Endodermal cell (in vitro differentiated cells): Measurements from ENCODE around the gene IL17RA. TPM values are rescaled to one million over a fixed set of nuclear protein-coding genes. Genes with fewer than 3 reads are reported as not detected.

ENCODE experiments used
- DNase-seq: peaks from one replicate; pipeline ENCODE4 v3.0.0-alpha.2; 2017
- H3K27ac ChIP-seq: 2 replicates; pipeline ENCODE4 v1.5.1; 2013; ENCODE audit warnings: mild to moderate bottlenecking, low read depth, low read length, moderate library complexity
- H3K27me3 ChIP-seq: 2 replicates; pipeline ENCODE4 v1.6.1; 2013; ENCODE audit warnings: mild to moderate bottlenecking, low read length, moderate library complexity; ENCODE audit not compliant: insufficient read depth, control insufficient read depth, poor library complexity, severe bottlenecking
- H3K36me3 ChIP-seq: 2 replicates; pipeline ENCODE4 v1.7.0; 2013; ENCODE audit warnings: mild to moderate bottlenecking, low read length, moderate library complexity; ENCODE audit not compliant: control insufficient read depth, insufficient read depth
- H3K4me1 ChIP-seq: one replicate; pipeline ENCODE4 v1.7.0; 2013; ENCODE audit warnings: low read length; ENCODE audit not compliant: control insufficient read depth, insufficient read depth
- H3K4me3 ChIP-seq: 2 replicates; pipeline ENCODE4 v1.5.1; 2013; ENCODE audit warnings: mild to moderate bottlenecking, low read length, moderate library complexity
- H3K9ac ChIP-seq: 2 replicates; pipeline ENCODE4 v1.6.1; 2013; ENCODE audit warnings: mild to moderate bottlenecking, low read length, moderate library complexity; ENCODE audit not compliant: poor library complexity, severe bottlenecking; ENCODE audit errors: extremely low read depth
- H3K9me3 ChIP-seq: 2 replicates; pipeline ENCODE4 v1.6.1; 2013; ENCODE audit warnings: mild to moderate bottlenecking, low read length, moderate library complexity; ENCODE audit not compliant: control insufficient read depth
- H3K27ac Mint-ChIP-seq: 2 replicates; pipeline ENCODE4 v1.8.0; 2020; ENCODE audit warnings: mixed read lengths
- H3K27me3 Mint-ChIP-seq: 2 replicates; pipeline ENCODE4 v1.8.0; 2021; ENCODE audit warnings: mild to moderate bottlenecking, mixed read lengths; ENCODE audit not compliant: insufficient read depth
- H3K36me3 Mint-ChIP-seq: 2 replicates; pipeline ENCODE4 v1.8.0; 2020; ENCODE audit warnings: low read depth, mixed read lengths
- H3K4me1 Mint-ChIP-seq: 2 replicates; pipeline ENCODE4 v1.8.0; 2020; ENCODE audit warnings: mixed read lengths
- H3K4me3 Mint-ChIP-seq: 2 replicates; pipeline ENCODE4 v1.8.0; 2020; ENCODE audit warnings: mild to moderate bottlenecking, moderate library complexity, mixed read lengths
- H3K9me3 Mint-ChIP-seq: 2 replicates; pipeline ENCODE4 v1.8.0; 2020; ENCODE audit warnings: mild to moderate bottlenecking, mixed read lengths
- CTCF ChIP-seq: fragments of 200-600 bp; sonication (generic); conservative IDR thresholded peaks from 2 replicates; pipeline ENCODE4 v1.5.0; 2021; ENCODE audit warnings: antibody characterized with exemption, mild to moderate bottlenecking
- WGBS, 2 experiments: methylation state at CpG; one replicate each; pipeline versions ENCODE4 v1.1.5 to v1.1.7; 2013; ENCODE audit warnings: missing lambda C conversion rate in 2 of 2, mixed read lengths in 1 of 2; ENCODE audit not compliant: insufficient coverage in 1 of 2, insufficient read length in 1 of 2; 5-methylcytosine and 5-hydroxymethylcytosine counted together
- total RNA-seq, 2 donors: library from RNA; stranded (reverse); fragmentation: NEBNext Ultra II Directional in 1 of 2; extraction: Animal tissue kit (Norgen Biotek cat#: 25700) in 1 of 2; gene quantifications; 2 replicates in 1 of 2; 3 replicates in 1 of 2; pipeline ENCODE4 v1.2.1, GENCODE V29; 2021

The IL17RA gene
- total RNA-seq, 2 donors from 2014 or later: 14.8 to 16.0 TPM

DNA sequence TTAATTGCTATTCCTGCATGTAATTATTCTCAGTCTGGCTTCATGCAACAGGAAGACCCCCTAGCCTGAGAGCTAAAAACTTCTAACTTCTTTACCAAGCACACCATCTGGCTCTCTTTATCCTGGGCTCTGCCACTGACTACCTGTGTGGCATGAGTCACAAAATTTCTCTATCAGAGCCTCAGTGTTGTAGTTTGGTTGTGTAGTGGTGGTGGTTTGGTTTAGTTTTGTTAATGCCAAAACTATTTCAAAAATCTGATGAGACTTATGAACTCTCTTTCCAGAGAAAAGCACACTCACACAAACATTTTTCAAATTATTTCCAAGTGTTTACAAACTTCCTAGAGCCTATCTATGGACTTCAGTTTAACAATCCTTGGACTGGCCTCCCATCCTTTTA, 7.5 kb upstream of the IL17RA start:
- Mint-ChIP-seq H3K9me3 (no peaks in the 10 kb centered on the region), H3K27ac (no peak overlapping the region), H3K27me3 (no peaks in the 10 kb centered on the region), H3K4me3 (no peak overlapping the region), H3K4me1 (no peaks in the 10 kb centered on the region), H3K36me3 (no peaks in the 10 kb centered on the region)
- Histone ChIP-seq H3K27ac (no peak overlapping the region), H3K36me3 (no peaks in the 10 kb centered on the region), H3K9ac (no peak overlapping the region), H3K4me3 (no peak overlapping the region), H3K27me3 (no peaks in the 10 kb centered on the region), H3K9me3 (no peaks in the 10 kb centered on the region), H3K4me1 (no peaks in the 10 kb centered on the region)
- no peak for DNase-seq
- no peak for TF ChIP-seq CTCF

DNA sequence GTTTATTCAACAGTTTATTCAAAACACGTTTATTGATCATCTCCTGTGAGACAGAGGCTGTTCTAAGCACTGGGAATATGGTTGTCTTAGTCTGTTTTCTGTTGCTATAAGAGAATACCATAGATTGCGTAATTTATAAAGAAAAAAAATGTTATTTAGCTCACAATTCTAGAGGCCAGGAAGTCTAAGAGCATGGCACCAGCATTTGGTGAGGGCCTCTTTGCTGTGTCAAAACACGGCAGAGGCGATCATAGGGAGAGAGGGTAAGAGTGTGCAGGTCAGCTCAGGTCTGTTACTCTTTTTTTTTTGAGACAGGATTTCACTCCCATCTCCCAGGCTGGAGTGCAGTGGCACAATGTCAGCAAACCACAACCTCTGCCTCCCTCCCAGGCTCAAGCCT, 5.2 kb upstream of the IL17RA start:
- no peak overlapping the region for H3K27ac Mint-ChIP-seq
- no peaks in the 10 kb centered on the region for H3K4me1 Mint-ChIP-seq

GRCh38 chr22:17083255-17083654, 1.5 kb upstream of the IL17RA start:
- Histone ChIP-seq H3K36me3 (peaks cover 8% of the 10 kb centered on the region), H3K9me3 (no peaks in the 10 kb centered on the region), H3K4me1 (peaks cover 3% of the 10 kb centered on the region), H3K4me3 (no peak overlapping the region), H3K27ac (no peak overlapping the region), H3K9ac (no peak overlapping the region), H3K27me3 (no peaks in the 10 kb centered on the region)
- no peak for TF ChIP-seq CTCF
- Mint-ChIP-seq H3K27ac (no peak overlapping the region), H3K36me3 (no peaks in the 10 kb centered on the region), H3K27me3 (peaks cover 18% of the 10 kb centered on the region), H3K4me3 (peak overlapping the region; percentile 65), H3K9me3 (no peaks in the 10 kb centered on the region), H3K4me1 (peaks cover 4% of the 10 kb centered on the region)
- WGBS, 2 experiments: 93 to 96% methylated on average over 3 to 4 of the region's 5 CpGs
- no peak for DNase-seq

More for the DNA sequence above, 5.2 kb upstream of the IL17RA start:
- no peak for DNase-seq
- no peak overlapping the region for H3K9ac ChIP-seq
- H3K27me3 Mint-ChIP-seq: peaks cover 3% of the 10 kb centered on the region
- H3K4me3 Mint-ChIP-seq: no peak overlapping the region
- 85 to 100% methylated on average over 3 to 4 of the region's 4 CpGs for WGBS, 2 experiments
- no peak overlapping the region for H3K27ac ChIP-seq
- H3K9me3 ChIP-seq: no peaks in the 10 kb centered on the region
- no peaks in the 10 kb centered on the region for H3K36me3 ChIP-seq
- no peak overlapping the region for H3K4me3 ChIP-seq
- no peaks in the 10 kb centered on the region for H3K4me1 ChIP-seq
- H3K36me3 Mint-ChIP-seq: no peaks in the 10 kb centered on the region
- no peak for TF ChIP-seq CTCF
- H3K9me3 Mint-ChIP-seq: no peaks in the 10 kb centered on the region
- H3K27me3 ChIP-seq: no peaks in the 10 kb centered on the region
